ENCODE measurements around the gene ANKRD44.
A peak's percentile ranks its signal among the peaks of the same experiment; 100 is the strongest.

The ANKRD44 gene

DNA sequence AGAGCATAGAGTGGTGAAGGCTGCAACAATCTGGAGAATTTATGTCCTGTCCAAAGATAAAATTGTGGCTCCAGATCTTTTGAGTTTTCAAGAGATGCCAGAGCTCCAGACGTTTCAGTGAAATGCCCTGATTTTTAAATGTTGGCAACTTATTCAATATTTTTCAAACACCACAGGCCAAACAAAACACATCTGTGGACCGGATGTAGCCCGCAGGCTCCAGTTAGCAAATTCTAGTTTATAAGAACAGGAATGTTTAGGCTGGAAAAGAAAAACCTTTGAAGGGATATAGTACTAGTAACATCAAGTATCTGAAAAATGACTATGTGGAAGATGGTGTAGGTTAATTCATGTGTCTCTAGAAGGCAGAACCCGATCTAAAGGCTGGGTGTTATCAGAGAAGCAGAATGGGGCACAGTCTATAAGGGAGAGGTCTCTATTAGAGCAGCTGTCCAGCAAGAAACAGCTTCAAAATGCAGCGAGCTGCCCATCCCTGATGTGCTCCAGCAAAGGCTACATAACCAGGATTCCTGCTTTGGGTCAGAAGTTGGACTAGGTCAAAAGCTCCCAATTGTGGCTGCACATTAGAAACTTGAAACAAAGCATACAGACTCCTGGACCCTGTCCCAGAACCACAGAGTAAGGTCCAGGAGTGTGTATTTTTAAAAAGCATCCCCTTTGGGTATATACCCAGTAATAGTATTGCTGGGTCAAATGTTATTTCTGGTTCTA is 105.9 kb downstream of the ANKRD44 start:
- DNase-seq, result no peak

DNA sequence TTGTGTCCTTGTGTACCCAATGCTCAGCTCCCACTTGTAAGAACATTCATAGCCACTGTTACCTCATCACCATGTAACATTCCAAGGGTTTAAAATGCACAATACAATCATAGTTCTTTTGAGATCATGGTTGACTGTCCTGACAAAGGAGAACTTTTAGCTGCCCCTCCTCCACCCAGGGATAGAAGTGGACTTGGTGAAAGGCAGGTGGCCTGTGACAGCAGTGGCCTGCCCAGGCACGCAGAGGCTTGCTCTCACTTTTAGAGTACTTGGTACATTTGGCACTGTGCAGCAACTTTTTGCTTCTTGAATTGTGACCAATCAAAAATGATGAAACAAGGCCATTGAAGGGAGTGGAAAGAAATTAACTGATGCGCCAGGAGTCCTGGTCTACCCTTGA is 108.7 kb downstream of the ANKRD44 start:
- no peak for DNase-seq

DNA sequence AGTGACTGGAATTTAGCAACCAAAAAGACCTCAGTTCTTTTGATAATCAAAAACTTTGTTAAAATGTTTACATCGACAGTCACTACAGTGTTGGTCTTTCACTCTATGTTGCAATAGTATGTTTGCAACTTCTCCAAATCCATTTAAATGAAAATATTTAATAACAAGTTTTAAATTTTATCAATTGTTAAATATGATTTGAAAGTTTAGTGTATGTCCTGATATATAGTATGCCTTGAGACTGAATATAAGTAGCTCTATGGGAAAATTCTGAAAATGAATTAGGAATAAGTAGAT is 109.9 kb downstream of the ANKRD44 start:
- DNase-seq, result no peak

DNA sequence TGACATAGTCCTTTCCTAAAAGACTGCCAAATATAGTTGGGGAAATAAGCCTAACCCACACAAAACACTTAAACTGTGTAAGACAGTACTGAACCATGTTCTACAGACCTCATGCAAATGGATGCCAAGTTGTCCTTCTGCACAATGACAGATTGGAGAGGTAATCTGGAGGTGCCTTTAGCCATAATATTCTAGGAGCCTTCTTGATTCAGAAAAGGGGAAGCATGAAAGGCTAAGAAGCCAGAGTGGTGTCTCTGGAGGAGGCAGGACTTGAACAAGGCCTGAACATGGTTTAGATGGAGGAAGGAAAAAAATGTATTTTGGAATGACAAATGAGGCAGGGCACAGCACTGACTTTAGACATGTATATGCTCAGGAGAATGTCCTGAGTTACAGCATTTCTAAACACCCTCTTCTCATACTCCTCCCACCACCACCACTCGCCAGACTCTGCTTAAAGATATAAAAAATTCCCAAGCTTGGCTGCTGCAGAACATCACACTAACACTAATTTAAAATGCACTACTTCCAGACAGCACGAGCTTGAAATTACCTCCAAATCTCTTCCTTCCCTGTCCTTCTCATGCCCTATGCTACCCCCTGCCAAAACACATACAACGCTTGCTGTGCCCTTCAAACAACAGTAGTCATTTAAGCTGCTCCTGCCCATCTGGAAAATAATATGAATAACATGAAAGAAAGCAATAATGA is 110.4 kb downstream of the ANKRD44 start:
- DNase-seq, result no peak

DNA sequence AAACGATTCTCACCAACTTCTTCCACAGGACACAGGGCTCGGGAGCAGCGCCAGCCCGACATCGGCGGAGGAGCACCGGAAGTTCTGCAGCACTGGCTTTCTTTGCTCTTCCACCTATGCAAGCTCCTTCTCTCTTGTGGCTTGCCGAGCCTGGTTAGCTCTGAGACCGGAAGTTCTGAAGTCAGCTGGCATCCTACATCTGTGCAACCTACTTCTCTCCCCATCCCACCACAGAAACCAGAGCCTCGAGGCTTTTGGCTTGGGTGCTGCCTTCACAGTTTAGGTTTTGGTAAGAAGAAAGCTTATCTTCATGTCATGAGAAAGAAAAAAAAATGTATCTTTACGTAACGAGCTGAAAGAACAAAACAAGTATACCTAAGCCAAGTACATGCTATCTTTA is 111.7 kb downstream of the ANKRD44 start:
- peak; percentile 90 for DNase-seq

DNA sequence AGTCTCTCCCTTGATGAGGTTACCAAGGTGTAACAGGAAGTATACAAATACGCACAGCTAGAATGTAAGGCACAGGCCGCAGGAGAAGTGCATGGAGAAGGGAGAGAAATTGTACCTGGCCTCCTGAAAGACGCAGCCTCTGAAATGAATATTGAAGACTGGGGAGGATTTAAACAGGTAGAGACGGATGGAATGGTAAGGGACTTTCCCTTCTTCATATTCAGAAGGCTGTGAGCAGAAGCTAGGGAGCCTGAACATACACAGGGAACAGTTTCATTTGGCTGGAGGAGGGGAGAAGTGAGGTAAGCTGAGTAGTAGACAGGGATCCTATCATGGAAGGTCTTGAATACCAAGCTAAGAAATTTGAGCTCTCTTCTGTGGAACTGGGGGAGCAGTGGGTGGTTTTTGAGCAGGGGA is 112.7 kb downstream of the ANKRD44 start:
- no peak for DNase-seq

DNA sequence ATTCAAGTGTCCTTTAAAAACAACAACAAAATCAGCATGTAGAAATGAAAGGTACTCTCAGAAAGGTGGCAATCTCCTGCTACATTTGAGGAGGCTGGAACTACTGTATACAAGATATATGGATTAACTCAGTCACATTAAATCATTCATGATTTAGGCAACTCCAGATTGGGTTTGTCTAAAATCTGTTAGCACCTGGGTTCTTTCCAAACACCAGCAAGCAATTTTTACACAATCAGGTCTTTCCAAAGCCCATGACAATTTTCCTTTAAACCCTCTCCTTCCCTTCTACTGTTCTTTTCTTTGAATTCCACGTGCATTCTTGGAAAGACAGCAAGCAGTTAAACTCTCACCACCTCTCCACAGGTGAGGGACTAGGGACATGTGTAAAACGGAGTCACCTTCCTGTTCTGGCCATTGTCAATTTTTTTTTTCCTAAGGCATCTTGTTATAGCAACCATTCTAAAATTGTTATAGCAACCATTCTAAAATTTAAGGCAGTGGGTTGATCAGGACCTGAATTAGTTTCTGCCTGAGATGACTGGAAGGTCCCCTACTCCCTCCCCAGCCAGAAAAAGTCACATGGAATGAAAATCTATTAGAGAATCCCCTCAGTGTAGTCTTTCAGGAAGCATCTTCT is 113.9 kb downstream of the ANKRD44 start:
- DNase-seq, result no peak

DNA sequence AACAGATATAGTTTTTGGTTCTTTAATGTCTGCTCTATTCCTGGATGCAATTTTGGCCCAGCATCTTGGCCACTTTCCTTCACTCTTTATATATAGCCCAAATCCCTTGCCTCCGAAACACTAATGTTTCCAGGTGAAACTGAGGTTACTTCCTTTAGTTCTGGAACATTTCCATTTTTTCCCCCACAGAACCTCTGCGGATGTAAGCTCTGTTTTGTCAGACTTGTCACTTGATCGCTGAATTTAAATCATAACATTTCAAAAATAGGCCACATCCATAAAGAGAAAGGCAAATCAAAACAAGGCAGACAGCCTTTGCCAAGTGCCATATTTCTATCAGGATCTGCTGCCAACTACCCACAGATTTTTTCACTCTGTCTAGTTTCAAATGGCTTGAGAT is 115.1 kb downstream of the ANKRD44 start:
- no peak for DNase-seq

DNA sequence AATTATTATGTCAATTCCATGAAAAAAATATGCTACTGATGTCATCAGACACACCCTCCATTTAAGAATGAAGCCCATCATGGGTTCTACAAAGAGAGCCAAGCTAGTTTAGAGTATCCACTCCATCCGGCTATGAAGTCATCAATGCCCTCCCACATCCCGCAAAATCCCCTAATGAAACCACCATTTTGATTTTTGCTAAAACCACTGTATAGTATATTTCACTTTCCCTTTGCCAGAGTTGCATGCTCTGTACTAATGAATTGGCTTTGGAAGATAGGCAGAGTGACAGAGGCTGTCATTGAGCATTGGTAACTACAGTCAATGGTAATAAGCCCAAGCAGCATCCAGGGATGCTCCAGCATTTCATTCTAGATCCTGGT is 118.6 kb downstream of the ANKRD44 start:
- DNase-seq, result no peak

DNA sequence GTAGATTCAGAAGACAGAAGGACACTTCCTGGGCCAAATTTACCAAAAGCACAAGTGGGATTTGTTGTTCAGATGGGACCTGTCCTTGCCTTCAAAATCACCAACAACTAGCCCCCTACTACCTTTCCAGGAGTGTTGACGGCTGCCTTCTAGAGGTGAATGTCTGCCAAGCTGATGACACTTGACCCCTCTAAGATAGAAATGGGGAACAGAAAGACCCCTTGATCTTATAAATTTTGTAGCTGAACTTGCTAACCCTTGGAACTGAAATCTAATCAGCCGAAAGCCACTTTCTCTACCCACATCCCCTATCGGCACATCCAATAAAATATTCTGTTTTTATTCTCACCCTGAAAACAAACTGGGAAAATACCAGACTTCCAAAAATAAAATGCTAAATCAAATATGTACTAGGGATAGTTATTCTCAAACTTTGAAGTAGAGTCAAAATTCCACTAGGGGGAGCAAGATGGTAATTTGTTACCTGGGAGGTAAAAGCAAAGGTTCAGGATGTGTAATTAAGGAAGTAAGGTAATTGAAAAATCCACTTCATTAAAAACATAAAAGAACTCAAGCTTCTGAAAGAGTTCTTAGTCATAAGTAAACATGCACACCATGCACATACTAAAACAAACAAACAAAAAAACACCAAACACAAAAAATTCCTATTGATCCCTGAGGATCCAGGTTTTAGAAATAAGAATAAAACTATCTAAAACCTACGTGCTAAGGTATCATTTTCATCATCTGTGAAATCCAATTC is 119.2 kb downstream of the ANKRD44 start:
- no peak for DNase-seq

DNA sequence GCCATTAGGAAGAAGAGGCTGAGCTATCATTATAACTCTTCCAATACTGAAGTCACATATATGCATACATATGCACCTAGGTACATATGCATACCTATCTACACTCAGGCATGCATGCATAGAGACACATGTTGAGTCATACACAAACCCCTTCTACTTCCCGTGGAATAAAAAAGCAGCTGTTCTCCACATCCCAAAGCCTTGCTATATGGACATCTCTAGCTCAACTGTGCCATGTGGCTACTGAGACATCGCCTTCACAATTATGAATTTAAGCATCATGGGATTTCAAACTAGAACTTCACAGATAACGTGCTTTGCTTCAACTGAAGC is 120.5 kb downstream of the ANKRD44 start:
- no peak for DNase-seq

DNA sequence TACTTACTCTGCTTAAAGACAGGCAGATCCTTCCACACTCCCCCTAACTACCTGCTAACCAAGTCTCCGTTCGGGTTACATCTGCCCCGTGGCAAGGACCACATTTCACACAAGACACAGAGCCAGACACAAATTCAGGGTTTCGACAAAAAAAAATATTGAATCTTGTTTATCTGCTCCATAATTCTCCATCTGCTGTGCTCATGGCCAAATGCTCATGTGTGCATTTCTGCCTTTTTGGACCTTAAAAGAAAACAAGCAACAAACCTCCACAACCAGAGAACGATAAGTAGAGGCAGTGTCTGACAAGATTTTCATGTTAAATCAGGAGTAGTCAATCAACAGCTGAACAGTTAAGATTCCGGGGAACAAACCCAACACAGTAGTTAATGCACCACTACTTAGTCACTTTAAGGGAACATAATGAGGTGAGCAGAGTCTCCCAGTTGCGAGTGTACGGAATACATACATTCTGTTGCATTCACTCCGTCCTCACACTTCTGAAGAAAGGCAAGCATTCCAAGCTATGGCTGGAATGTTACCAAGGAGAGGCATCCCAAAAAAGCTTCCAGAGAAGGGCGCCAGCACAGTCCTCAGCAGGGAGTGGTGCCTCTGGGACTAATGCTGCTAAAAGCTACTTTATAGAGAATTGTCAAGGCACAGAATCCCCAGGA is 121.0 kb downstream of the ANKRD44 start:
- no peak for DNase-seq

DNA sequence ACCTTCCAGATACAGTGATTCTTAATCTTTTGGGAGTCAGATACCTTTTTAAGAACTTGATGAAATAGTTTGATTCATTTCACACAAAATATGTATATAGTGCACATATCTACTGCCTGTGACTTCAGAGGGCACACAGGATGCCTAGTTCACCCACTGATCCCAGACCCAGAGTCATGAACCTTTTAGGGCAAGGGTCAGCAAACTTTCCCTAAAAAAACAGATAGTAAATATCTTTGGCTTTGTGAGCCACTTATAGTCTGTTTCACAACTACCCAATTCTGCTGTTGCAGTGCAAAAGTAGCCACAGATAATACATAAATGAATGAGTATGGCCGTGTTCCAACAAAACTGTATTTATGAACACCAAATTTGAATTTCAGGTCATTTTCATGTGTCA is 124.9 kb downstream of the ANKRD44 start:
- DNase-seq, result no peak

DNA sequence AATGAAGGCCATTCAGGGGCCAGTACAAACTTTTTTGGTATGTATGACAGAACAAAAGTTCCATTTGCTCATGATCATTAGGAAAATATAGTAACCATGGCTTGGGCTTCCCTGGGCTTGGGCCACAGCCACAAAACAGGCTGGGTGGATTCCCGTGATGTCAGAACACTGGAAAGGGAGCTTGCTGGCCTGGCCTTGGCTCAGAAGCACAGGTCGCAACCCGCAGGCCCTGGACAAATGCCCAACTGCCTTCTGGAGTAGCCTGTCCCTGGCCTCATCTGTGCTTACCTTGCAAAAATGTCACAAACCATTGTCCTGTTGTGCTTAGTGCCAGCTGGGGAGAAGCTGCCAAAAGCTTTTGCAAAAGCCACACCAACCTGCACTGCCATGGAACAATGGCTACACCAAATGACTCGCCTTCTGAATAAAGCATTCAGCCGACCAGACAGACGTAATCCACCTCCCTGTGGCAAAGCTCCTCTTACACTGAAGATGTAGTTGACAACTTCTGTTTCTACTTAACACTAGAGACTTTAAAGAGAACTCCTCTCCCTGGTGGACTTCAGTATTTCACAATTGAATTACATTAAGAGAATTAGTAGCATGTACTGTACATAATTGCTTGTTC is 125.5 kb downstream of the ANKRD44 start:
- no peak for DNase-seq

DNA sequence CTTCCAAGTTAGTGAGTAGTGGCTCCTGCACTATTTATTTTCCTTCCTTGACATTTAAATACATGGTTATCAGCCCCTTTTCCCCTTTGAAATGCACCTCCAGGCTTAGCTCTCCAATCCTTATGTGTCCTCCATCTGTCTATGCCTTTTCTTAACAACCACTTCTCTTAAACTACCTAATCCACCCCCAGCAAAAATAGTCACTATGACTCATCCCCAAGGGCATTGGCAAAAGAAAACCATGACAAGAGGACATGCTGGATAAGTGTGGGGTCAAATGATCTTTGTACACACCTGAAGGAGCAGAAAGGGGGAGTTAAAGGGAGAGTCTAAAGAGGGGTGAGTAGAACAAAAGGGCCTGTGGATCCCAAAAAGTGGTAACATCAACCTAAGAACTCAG is 127.2 kb downstream of the ANKRD44 start:
- no peak for DNase-seq

DNA sequence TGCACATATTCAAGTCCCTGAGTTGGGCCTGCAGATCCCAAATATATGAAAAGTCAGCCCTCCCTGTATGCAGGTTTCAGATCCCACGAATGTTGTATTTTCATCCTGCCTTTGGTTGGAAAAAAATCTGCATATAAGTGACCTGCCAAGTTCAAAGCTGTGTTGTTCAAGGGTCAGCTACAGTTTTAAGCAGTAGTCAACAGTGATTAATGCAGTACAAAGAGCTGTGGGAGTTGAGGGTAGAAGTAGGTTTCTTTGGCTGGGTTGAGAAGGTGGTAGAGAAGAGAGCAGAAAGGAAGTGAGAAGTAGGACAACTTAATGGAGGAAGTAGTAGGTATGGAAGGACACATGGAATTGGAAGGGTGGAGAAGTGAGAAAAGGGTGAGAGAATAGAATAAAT is 127.9 kb downstream of the ANKRD44 start:
- no peak for DNase-seq

DNA sequence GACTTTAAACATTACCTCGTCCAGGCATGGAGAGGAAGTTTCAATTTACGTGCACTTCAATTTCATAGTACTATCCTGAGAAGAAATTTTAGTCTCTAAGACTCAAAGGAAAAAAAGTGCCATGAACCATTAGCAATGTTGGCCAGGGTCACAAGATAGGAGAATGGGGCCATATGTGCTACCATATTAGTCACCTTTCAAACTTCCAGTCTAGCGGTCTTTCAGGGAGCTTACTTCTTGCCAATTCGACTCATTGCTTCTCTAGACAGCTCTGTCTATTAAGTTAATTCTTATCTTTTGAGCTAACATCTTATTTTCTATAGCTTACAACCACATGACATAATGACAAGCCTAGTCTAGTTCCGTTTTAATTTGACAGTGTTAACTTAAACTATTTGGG is 129.1 kb downstream of the ANKRD44 start:
- no peak for DNase-seq

DNA sequence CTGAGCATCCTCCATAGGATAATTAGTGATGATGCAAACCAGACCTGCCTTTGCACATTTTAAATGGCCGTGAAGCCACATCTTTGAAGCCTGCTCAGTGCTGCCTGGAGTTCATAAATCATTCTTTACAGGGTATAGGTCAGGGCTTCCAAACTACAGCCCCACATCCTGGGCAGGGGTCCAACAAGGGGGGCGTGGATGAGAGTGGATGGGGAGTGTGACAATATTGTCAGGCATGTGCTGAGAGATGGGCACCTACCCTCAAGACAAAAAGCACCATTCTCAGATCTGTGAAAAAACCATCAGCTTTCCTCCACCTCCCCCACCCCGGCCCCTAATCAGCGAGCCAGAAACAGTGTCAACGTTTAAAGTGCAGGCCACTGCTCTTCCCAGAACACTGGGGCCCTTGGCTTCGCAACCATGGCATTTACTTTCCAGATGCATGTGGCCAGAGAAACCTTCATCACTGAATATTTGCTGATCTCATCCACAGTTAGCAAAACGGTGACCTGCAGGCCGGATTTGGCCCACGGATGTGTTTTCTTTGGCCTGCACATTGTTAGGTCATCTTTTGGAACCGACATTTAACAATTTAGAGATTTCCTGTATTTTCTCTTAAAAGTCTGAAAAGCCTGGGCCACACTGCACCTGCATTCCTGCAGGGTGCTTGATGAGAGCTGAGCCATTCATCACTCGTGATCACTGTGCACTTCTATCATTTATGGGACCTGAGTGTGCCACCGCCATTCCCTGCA is 130.7 kb downstream of the ANKRD44 start:
- DNase-seq, result no peak

DNA sequence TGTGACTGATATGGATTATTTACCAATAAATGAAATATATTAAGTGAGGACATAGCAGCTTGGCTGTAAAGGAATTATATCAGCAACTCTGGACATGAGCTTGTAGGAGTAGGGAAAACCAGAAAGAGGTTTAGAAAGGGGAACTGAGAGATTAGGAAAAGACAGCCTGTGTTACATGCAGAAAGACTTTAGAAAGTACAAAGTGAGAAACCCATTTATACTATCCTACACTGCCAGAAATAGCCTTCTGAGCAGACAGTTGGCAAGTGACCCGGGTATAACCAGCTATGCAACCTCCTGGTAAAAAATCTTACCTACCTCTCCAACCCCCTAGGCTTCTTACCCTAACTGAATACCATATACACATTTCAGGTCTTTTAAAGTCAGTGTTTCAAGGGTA is 134.1 kb downstream of the ANKRD44 start:
- no peak for DNase-seq

DNA sequence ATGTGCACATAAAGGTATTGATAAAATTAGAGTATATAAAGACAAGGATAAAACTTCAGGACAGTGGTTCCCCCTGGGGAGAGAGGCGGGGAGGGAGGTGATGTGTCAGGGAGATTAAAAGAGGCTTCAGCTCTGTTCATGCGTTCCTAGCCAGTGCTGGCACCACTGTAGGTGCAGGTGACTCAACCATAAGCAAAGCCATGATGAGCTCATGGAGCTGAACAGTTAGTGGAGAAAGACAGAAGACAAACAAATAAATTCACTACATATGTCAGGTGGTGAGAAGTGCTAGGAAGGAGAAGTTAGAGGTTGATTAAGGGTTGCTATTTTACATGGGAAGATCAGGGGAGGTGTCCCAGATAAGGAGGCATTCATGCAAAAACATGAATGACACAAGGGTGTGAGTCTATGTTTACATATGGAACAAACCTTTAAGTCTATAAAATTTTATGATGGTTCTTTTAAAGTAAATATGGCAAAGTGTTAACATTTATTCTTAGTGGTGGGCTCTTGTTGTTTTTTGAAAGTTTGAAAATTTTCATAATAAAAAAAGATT is 136.0 kb downstream of the ANKRD44 start:
- DNase-seq, result no peak

DNA sequence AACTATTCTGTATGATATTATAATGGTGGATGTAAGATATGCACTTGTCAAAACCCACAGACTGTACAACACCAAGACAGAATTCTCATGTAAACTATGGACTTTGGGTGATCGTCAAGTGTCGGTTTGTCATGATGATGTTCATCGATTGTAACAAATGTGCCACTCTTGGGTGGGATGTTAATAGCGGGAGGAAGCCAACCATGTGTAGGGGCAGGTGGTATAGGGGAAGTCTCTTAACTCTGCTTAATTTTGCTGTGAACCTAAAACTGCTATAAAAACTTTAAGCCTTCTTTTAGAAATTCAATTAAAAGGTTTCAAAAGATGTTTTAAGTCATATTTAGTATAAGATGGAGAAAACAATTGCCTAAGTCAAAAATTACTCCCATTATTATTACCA is 139.0 kb downstream of the ANKRD44 start:
- no peak for DNase-seq

DNA sequence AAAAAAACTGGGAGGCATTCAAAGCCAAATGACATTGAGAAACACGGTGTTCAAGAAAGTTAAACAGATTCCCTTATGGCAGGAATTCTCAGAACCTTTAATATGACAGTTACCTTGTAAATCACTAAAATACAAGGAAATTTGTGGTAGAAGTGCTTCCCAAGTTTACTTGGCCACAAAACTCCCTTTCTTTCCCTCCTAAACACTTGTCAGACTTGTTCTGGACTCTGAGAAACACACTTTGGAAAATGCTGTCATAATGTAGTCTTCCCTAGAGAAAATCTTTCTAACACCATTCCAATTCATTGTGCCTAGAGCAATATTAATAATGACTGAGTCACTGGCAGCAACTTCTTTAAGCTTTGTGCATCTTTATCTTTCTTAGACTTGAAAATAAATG is 140.4 kb downstream of the ANKRD44 start:
- DNase-seq, result no peak

Data from SIG-M5 (cell line).